ENCODE measurements around the gene ATP6V0B. TPM values are rescaled to one million over a fixed set of nuclear protein-coding genes. Genes with fewer than 3 reads are reported as not detected.

Gene ATP6V0B
- 196 and 237 TPM in 2 replicates for total RNA-seq (2014; rRNA removed; shearing (Covaris generic))

DNA sequence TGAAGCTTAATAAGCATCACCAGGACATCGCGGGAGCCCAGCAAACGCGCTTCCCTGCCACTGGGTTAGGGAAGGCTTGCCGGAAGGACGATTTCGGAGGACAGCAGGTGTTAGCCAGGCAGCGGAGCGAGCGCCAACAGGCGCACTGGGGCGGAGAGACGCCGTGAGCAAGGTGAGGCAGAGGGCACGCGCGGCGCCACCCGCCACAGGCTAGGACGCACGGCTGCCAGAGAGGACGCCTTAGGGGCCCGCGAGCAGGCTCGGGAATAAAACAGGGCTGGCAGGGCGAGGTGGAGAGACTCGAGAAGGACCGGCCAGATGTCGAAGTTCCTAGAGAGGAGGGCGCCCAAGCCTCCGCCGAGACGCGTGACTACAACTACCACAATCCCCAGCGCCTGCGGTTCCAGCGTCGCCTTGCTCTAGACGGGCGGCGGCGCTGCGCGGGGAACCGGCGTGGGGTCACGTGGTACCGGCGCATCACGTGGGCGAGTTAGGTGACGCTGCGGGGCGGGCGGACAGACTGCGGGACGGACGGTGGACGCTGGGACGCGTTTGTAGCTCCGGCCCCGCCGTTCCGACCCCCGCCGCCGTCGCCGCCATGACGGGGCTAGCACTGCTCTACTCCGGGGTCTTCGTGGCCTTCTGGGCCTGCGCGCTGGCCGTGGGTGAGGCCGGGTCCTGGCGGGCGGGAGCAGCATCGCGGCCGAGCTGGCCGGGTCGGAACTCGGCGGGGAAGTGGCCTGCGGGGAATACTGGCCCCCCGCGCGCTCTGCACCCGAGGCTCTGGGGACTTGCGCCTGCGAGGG lies at the start of gene ATP6V0B:
Gene ATP6V0B, plus strand, starts transcription at position 518 of the 806 bp plus-strand sequence. Its CDS starts 81 bp downstream, at position 599.
- Histone ChIP-seq H3K36me3 (replicated peaks; ENCODE audit: control insufficient read depth, insufficient read depth, low read length) (peaks cover 22% of the 10 kb centered on the region), H3K4me3 (ENCODE audit: insufficient read depth, low read depth, low read length) (peak within 1 kb of the TSS; percentile 97), H3K27me3 (ENCODE audit: control insufficient read depth, insufficient read depth, low read length) (no peaks in the 10 kb centered on the region)
- DNase-seq, result peak; percentile 99

DNA sequence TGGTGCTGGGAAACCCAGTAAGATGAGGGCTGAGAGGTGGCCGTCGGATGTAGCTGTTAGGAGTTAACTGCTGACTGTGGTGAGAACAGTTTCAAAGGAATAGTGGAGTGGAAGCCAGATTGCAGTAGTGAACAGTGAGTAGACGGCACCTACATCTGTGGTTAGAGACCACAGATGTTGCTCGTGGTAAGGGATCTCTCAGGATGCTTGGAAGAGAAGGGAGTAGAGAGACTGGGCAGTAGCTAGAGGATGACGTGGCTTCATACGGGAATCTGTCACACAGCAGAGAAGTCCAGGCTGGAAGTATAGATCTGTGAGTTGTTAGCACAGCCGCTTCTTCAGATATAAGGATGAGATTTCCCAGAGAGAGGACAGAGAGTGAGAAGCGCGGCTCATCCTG lies 48.9 kb upstream of the ATP6V0B start:
- no peak for DNase-seq
- no peak overlapping the region for H3K4me3 ChIP-seq (ENCODE audit: insufficient read depth, low read depth, low read length)
- no peaks in the 10 kb centered on the region for H3K36me3 ChIP-seq (replicated peaks; ENCODE audit: control insufficient read depth, insufficient read depth, low read length)
- no peaks in the 10 kb centered on the region for H3K27me3 ChIP-seq (ENCODE audit: control insufficient read depth, insufficient read depth, low read length)

DNA sequence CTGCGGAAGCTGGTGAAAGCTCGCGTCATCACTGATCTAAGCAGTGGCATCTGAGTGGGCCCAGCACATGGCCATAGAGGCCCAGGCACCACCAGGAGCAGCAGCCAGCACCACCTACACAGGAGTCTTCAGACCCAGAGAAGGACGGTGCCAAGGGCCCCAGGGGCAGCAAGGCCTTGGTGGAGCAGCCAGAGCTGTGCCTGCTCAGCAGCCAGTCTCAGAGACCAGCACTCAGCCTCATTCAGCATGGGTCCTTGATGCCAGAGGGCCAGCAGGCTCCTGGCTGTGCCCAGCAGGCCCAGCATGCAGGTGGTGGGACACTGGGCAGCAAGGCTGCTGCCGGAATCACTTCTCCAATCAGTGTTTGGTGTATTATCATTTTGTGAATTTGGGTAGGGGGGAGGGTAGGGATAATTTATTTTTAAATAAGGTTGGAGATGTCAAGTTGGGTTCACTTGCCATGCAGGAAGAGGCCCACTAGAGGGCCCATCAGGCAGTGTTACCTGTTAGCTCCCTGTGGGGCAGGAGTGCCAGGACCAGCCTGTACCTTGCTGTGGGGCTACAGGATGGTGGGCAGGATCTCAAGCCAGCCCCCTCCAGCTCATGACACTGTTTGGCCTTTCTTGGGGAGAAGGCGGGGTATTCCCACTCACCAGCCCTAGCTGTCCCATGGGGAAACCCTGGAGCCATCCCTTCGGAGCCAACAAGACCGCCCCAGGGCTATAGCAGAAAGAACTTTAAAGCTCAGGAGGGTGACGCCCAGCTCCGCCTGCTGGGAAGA lies 44.4 kb upstream of the ATP6V0B start:
- Histone ChIP-seq H3K4me3 (ENCODE audit: insufficient read depth, low read depth, low read length) (no peak overlapping the region), H3K36me3 (replicated peaks; ENCODE audit: control insufficient read depth, insufficient read depth, low read length) (no peaks in the 10 kb centered on the region), H3K27me3 (ENCODE audit: control insufficient read depth, insufficient read depth, low read length) (peaks cover 8% of the 10 kb centered on the region)
- peak; percentile 87 for DNase-seq

DNA sequence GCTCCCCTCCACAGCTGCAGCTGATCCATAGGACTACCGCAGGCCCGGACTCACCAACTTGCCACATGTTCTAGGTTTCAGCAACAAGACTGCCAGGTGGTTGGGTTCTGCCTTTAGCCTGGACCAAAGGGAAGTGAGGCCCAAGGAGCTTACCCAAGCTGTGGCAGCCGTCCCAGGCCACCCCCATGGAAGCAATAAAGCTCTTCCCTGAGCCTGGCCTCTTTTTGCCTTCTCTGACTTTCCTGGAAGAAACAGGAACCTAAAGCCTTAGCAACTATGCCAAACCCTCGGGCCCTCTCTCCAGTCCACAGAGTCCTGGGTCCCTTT lies 43.8 kb upstream of the ATP6V0B start:
- no peak for DNase-seq
- Histone ChIP-seq H3K36me3 (replicated peaks; ENCODE audit: control insufficient read depth, insufficient read depth, low read length) (no peaks in the 10 kb centered on the region), H3K4me3 (ENCODE audit: insufficient read depth, low read depth, low read length) (no peak overlapping the region), H3K27me3 (ENCODE audit: control insufficient read depth, insufficient read depth, low read length) (peaks cover 10% of the 10 kb centered on the region)

DNA sequence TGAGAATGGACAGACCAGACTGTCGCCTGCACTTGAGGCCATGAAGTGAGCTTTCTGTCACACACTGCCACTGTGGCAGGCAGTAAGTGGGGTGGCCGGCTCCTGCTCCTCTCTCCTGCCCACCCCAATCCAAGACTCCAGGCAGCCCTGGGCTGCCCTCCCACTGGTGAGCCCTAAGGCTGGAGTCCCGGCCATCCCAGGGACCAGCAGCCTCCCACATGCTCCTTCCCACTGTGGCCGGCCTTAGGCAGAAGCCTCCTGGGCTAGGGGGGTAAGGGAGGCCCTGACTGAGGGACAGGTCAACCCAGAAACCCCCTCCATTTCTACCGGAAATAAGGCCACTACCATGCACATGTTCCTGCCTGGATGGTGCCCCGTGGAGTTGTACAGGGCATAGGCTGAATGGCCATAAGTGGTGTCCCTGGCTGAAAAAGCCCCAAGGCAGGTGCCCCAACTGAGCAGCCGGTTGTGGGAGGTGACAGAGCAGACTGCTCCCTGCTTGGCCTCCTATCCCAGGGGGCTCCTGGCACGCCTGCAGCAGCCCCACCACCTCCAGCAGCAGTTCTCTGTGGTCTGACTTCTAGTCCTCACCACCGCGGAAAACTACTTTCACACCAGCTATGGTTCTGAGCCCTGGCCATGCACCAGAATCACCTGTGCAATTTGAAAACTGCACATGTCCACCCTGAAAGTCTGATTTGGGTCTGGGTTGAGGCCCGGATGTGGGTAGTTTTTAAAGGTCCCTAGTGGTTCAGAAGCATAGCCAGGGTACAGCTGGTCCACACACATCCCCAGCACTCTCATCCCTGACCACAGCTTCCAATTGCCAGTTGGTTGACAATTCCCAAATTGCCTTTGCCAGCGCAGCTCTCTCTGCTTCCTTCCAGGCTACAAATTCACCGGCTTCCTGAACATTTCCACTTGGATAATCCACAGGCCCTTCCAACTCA lies 42.8 kb upstream of the ATP6V0B start:
- H3K4me3 ChIP-seq (ENCODE audit: insufficient read depth, low read depth, low read length), result no peak overlapping the region
- peaks cover 16% of the 10 kb centered on the region for H3K27me3 ChIP-seq (ENCODE audit: control insufficient read depth, insufficient read depth, low read length)
- H3K36me3 ChIP-seq (replicated peaks; ENCODE audit: control insufficient read depth, insufficient read depth, low read length), result no peaks in the 10 kb centered on the region; the same call in none of the 2 replicates
- no peak for DNase-seq

DNA sequence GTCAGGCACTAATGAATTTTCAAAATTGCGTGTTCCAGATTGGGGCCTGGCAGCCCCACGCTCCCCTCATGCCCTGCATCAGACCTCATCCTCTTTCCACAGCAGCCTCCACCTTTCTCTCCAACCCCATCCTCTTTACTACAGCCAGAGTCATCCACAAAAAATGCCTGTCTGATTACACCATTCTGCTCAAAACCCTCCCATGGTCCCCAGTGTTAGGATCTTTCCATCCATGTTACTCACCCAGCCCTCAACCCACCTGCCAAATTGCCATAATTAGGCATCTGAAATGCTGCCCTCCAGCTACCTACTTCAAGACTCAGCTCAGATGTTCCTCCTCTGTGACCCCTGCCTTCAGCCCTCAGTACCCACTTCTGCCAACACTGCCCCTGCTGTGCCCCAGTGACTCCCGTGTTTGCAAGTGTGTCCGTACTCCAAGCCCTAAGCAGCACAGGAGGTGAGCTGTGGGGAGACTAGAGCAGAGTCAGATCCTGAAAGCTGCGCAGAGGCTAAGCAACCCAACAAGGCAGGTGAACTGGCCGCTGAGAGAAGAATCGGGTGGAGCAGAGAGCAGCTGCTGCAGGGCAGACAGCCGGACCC lies 41.9 kb upstream of the ATP6V0B start:
- Histone ChIP-seq H3K27me3 (ENCODE audit: control insufficient read depth, insufficient read depth, low read length) (peaks cover 16% of the 10 kb centered on the region), H3K36me3 (replicated peaks; ENCODE audit: control insufficient read depth, insufficient read depth, low read length) (peaks cover 1% of the 10 kb centered on the region), H3K4me3 (ENCODE audit: insufficient read depth, low read depth, low read length) (peak overlapping the region; percentile 65)
- no peak for DNase-seq

DNA sequence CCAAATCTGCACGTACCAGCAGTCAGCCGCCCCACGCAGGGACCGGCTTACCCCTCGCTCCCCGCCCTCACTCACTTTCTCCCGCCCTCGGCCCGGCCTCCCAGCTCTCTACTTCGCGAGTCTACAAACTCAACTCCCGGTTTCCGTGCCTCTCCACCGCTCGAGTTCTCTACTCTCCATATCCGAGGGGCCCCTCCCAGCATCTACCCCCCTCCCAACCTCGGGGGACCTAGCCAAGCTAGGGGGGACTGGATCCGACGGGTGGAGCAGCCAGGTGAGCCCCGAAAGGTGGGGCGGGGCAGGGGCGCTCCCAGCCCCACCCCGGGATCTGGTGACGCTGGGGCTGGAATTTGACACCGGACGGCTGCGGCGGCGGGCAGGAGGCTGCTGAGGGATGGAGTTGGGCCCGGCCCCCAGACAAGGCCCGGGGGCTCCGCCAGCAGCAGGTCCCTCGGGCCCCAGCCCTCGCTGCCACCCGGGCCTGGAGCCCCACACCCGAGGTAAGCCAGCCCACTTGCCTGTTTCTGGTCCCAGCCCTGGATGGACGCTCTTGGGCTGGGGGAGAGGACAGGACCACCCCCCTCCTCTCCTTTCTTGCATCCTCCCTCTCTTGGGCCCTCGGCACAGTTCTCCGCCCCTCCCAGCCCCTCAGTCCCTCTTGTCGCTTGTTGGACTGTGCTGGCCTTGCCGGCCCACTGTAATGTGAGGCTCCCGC lies 41.2 kb upstream of the ATP6V0B start, which contains the start of gene ARTN:
Gene ARTN, plus strand, starts transcription at position 416 of the 715 bp plus-strand sequence. CDS start 1,856 bp downstream, outside the sequence.
- Histone ChIP-seq H3K4me3 (ENCODE audit: insufficient read depth, low read depth, low read length) (peak within 1 kb of the TSS; percentile 65), H3K27me3 (ENCODE audit: control insufficient read depth, insufficient read depth, low read length) (peaks cover 16% of the 10 kb centered on the region), H3K36me3 (replicated peaks; ENCODE audit: control insufficient read depth, insufficient read depth, low read length) (peaks cover 1% of the 10 kb centered on the region)
- DNase-seq, result peak; percentile 96

DNA sequence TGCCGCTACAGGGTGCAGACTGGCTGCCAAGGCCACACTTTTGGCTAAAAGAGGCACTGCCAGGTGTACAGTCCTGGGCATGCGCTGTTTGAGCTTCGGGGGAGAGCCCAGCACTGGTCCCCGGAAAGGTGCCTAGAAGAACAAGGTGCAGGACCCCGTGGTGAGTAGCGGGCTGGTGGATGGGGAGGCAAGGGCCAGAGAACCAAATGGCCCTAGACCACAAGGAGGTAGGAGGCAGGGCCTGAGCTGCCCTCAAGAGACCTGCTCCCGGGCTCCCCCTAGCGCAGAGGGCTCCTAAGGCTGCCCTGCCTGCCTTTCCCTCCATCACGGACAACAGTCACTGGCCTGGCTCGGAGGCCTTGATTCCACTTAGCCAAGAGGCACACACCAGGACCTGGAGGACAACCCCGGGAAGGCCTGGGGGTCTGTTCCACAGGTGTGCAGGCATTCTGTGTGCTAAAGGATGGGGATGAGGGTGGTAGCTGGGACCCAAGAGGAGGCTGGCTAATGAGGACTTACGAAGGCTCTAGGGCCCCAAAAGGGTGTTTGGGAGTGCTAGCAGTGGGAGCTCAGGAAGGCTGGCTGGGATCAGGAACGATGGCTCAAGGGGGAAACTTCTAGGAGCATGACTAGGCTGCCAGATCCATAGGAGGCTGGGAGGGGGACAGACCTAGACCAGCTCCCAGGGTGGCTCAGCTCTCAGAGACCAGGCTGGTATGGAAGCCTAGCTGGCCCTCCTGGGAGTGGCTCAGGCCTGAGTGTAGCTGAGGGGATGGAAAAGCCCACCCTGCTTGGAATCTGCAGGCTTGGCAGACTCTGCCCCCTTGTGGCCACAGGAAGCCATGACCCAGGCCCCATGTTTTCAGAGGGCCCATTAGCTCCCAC lies 40.4 kb upstream of the ATP6V0B start:
- H3K36me3 ChIP-seq (replicated peaks; ENCODE audit: control insufficient read depth, insufficient read depth, low read length), result peaks cover 1% of the 10 kb centered on the region
- peaks cover 16% of the 10 kb centered on the region for H3K27me3 ChIP-seq (ENCODE audit: control insufficient read depth, insufficient read depth, low read length)
- peak; percentile 92 for DNase-seq
- H3K4me3 ChIP-seq (ENCODE audit: insufficient read depth, low read depth, low read length), result peak overlapping the region; percentile 65

DNA sequence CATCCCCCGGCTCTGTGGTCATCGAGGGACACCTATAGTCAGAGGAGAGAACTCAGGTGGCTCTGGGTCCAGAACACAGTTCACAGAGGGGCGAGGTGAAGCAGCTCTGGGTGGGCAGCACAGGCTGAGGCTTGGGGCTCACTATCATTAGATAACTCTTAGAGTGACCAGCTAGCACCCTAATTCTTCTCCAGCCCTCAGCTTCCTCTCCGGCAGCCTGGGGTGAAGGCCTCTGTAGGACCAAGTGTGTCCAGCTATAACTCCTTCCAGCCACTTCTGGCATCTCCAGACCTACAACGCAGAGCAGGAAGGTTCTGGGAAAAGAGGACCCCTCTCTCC lies 39.8 kb upstream of the ATP6V0B start:
- H3K4me3 ChIP-seq (ENCODE audit: insufficient read depth, low read depth, low read length), result no peak overlapping the region
- peaks cover 16% of the 10 kb centered on the region for H3K27me3 ChIP-seq (ENCODE audit: control insufficient read depth, insufficient read depth, low read length)
- DNase-seq, result no peak
- H3K36me3 ChIP-seq (replicated peaks; ENCODE audit: control insufficient read depth, insufficient read depth, low read length), result peaks cover 1% of the 10 kb centered on the region

DNA sequence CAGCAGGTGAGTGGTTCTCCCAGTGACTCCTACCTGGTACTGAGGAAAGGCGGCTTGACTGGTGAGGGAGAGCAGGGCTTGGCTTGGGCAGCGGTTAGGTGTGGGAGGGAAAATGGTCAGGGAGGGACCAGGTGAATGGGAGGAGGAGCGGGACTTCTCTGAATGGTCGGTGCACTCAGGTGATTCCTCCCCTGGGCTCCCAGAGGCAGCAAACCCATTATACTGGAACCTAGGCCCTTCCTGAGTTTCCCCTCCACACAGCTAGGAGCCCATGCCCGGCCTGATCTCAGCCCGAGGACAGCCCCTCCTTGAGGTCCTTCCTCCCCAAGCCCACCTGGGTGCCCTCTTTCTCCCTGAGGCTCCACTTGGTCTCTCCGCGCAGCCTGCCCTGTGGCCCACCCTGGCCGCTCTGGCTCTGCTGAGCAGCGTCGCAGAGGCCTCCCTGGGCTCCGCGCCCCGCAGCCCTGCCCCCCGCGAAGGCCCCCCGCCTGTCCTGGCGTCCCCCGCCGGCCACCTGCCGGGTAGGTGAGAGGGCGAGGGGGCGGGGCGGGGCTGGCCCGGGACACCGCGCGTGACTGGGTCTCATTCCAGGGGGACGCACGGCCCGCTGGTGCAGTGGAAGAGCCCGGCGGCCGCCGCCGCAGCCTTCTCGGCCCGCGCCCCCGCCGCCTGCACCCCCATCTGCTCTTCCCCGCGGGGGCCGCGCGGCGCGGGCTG lies 38.9 kb upstream of the ATP6V0B start:
- H3K36me3 ChIP-seq (replicated peaks; ENCODE audit: control insufficient read depth, insufficient read depth, low read length), result peaks cover 1% of the 10 kb centered on the region
- DNase-seq, result peak; percentile 85
- peaks cover 16% of the 10 kb centered on the region for H3K27me3 ChIP-seq (ENCODE audit: control insufficient read depth, insufficient read depth, low read length)
- peak overlapping the region; percentile 59 for H3K4me3 ChIP-seq (ENCODE audit: insufficient read depth, low read depth, low read length)

DNA sequence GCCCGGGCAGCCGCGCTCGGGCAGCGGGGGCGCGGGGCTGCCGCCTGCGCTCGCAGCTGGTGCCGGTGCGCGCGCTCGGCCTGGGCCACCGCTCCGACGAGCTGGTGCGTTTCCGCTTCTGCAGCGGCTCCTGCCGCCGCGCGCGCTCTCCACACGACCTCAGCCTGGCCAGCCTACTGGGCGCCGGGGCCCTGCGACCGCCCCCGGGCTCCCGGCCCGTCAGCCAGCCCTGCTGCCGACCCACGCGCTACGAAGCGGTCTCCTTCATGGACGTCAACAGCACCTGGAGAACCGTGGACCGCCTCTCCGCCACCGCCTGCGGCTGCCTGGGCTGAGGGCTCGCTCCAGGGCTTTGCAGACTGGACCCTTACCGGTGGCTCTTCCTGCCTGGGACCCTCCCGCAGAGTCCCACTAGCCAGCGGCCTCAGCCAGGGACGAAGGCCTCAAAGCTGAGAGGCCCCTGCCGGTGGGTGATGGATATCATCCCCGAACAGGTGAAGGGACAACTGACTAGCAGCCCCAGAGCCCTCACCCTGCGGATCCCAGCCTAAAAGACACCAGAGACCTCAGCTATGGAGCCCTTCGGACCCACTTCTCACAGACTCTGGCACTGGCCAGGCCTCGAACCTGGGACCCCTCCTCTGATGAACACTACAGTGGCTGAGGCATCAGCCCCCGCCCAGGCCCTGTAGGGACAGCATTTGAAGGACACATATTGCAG lies 38.2 kb upstream of the ATP6V0B start:
- peak; percentile 86 for DNase-seq
- Histone ChIP-seq H3K4me3 (ENCODE audit: insufficient read depth, low read depth, low read length) (peak overlapping the region; percentile 59), H3K27me3 (ENCODE audit: control insufficient read depth, insufficient read depth, low read length) (peaks cover 16% of the 10 kb centered on the region), H3K36me3 (replicated peaks; ENCODE audit: control insufficient read depth, insufficient read depth, low read length) (peaks cover 1% of the 10 kb centered on the region)

Measured in H7 (cell line).